Measurements from ENCODE around the gene TREM1.

Gene TREM1

DNA sequence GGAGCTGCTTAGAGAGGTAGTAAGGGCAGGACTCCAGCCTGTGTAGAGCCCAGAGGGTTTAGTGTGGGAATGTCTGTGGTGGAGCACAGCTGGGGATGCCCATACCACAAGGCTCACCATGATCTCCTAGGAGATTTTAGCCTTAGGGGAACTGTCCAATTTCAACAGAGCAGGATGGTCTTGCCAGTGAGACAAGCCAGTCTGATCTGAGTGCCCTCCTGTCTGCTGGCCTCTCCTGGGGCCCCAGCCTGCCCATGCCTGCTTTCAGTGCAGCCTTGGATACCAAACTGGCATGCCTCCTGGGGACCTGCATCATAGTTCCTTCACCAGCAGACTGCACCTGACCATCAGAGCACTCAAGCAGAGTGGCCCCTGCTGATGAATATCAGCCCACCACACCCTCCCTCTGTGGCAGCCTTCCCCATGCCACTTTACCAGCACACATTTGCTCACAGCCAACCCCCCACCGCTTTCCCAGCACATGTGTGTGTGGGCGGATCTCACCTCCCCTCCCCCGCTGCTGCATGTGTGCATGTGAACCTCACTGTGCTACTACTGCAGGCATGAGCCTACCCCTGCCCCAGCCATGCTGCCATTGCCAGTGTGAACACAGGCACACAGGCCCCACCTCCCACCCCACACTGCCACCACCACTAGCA, 7.9 kb upstream of the TREM1 start:
- no peak for DNase-seq (ENCODE audit: low read depth)

DNA sequence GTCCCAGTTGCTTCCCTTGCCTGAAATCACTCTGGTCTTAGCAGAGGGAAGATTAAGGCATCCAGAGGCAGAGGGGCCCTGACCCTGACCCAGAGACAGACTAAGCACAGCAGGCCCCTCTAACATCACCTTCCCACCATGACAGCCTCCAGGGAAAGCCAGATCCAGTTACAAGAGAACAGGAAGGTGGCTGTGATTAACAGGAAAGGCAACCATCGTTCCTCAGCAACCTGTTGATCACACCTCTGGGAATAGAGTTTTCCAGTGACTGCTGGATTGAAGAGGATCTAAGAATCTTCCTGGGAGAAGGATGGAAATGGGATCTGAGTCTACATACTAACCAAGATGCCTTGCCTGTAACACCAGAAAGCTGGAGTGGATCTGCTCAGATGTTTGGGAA, 5.2 kb upstream of the TREM1 start:
- no peak overlapping the region for H3K4me3 ChIP-seq (ENCODE audit: low read depth, low read length)
- TF ChIP-seq, protein P1, sequence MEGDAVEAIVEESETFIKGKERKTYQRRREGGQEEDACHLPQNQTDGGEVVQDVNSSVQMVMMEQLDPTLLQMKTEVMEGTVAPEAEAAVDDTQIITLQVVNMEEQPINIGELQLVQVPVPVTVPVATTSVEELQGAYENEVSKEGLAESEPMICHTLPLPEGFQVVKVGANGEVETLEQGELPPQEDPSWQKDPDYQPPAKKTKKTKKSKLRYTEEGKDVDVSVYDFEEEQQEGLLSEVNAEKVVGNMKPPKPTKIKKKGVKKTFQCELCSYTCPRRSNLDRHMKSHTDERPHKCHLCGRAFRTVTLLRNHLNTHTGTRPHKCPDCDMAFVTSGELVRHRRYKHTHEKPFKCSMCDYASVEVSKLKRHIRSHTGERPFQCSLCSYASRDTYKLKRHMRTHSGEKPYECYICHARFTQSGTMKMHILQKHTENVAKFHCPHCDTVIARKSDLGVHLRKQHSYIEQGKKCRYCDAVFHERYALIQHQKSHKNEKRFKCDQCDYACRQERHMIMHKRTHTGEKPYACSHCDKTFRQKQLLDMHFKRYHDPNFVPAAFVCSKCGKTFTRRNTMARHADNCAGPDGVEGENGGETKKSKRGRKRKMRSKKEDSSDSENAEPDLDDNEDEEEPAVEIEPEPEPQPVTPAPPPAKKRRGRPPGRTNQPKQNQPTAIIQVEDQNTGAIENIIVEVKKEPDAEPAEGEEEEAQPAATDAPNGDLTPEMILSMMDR (IDR thresholded peaks at IDR 0.05; ENCODE audit: control insufficient read depth, extremely low read depth, insufficient read depth), result no peak
- no peak for DNase-seq (ENCODE audit: low read depth)

More for the DNA sequence above, 7.9 kb upstream of the TREM1 start:
- H3K4me3 ChIP-seq (ENCODE audit: low read depth, low read length), result no peak overlapping the region
- TF ChIP-seq, protein P1 (IDR thresholded peaks at IDR 0.05; ENCODE audit: control insufficient read depth, extremely low read depth, insufficient read depth), result no peak

DNA sequence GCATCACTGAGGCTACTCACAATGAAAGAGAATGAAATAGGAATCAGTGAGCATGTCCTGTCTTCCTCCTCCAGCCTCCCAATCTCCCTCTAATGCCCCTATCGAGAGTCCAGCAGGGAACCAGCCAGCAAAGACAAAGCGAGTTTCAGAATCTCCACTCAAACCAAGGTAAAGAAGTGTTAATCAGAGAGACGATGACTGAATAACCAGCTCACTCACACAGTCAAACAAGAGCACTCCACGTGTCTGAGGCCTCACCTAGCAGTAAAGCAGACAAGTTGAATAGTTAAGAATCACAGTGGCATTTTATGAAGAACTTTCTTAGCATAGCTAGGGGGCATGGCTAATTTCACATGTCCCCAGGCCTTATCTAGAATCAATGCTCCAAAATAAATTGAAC, 3.3 kb upstream of the TREM1 start:
- TF ChIP-seq, protein P1 (IDR thresholded peaks at IDR 0.05; ENCODE audit: control insufficient read depth, extremely low read depth, insufficient read depth), result no peak
- no peak overlapping the region for H3K4me3 ChIP-seq (ENCODE audit: low read depth, low read length)
- DNase-seq (ENCODE audit: low read depth), result no peak

GRCh38 chr6:41288754-41289129, 2.3 kb upstream of the TREM1 start:
- no peak overlapping the region for H3K4me3 ChIP-seq (ENCODE audit: low read depth, low read length)
- TF ChIP-seq, protein P1 (IDR thresholded peaks at IDR 0.05; ENCODE audit: control insufficient read depth, extremely low read depth, insufficient read depth), result no peak
- DNase-seq (ENCODE audit: low read depth), result no peak

- TF ChIP-seq, protein P1 (IDR thresholded peaks at IDR 0.05; ENCODE audit: control insufficient read depth, extremely low read depth, insufficient read depth), result no peak
- 0 out of 2 replicates have a peak overlapping the region, but pooled peaks have one; percentile 6 for H3K4me3 ChIP-seq (ENCODE audit: low read depth, low read length)
- peak; percentile 63 for DNase-seq (ENCODE audit: low read depth)
Measured at GRCh38 chr6:41288030-41288753, 1.7 kb upstream of the TREM1 start.

DNA sequence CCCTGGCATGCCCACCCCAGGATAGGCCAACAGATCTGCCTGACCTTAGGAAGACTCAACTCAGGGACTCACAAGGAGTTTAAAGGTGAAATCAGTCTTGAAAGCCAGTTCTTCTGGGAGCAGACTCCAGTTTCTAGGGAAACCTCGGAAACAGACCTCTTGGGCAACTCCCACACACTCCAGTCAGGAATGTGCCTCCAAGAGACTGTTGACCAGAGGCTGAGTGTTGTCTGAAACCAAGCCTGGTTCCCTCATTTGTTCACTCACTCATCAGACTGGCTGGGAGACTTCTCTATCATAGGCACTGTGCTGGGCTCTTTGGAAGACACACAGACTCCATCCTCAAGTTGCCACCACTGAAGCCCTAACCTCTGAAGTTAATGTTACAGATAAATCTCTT, 1.8 kb downstream of the TREM1 start:
- TF ChIP-seq, protein P1 (IDR thresholded peaks at IDR 0.05; ENCODE audit: control insufficient read depth, extremely low read depth, insufficient read depth), result no peak
- no peak for DNase-seq (ENCODE audit: low read depth)

More for the DNA sequence above, 1.8 kb downstream of the TREM1 start:
- no peak overlapping the region for H3K4me3 ChIP-seq (ENCODE audit: low read depth, low read length)
